Right lung (tissue), 5 donors: ENCODE data around the gene MSMP. TPM values are rescaled to one million over a fixed set of nuclear protein-coding genes. Genes with fewer than 3 reads are reported as not detected.

Source experiments
- polyA plus RNA-seq, 5 donors: library from polyadenylated mRNA; unstranded; fragments of 120-200 nt; gene quantifications; one replicate each; pipeline versions ENCODE4 v1.2.1 to v1.2.3, GENCODE V29; 2013; ENCODE audit warnings: inconsistent platforms in 1 of 5, low replicate concordance in 1 of 5; ENCODE audit not compliant: insufficient read length in 5 of 5, insufficient read depth in 1 of 5

Gene MSMP
- polyA plus RNA-seq, 5 donors: 0.53 to 1.4 (median 0.55) TPM; not detected in 2

Other genes starting within 250 kb of the MSMP start
- gene TESK1, start 149.0 kb downstream of the MSMP start, polyA plus RNA-seq: 10 to 100 TPM; 26.0 to 48.7 (median 41.7) TPM
- 1 to 10 TPM; 2.5 to 3.9 (median 3.4) TPM for gene CD72, start 135.9 kb downstream of the MSMP start, polyA plus RNA-seq
- under 1 TPM; 0.40 to 0.60 (median 0.50) TPM for gene SIT1, start 103.3 kb downstream of the MSMP start, polyA plus RNA-seq
- 1 to 10 TPM in 1 of 5 donors, not detected in 4; 4.1 TPM for gene RMRP, start 96.3 kb downstream of the MSMP start, polyA plus RNA-seq
- gene CCDC107, start 96.0 kb downstream of the MSMP start, polyA plus RNA-seq: 10 to 100 TPM in 2 of 5 donors, 1 to 10 TPM in 3; 9.3 to 22.5 (median 9.8) TPM
- 10 to 100 TPM in 3 of 5 donors, 1 to 10 TPM in 2; 6.6 to 19.7 (median 10.9) TPM for gene ARHGEF39, start 89.1 kb downstream of the MSMP start, polyA plus RNA-seq
- 1 to 10 TPM in 3 of 5 donors, under 1 TPM in 2; 0.51 to 1.3 (median 1.1) TPM for gene CA9, start 80.3 kb downstream of the MSMP start, polyA plus RNA-seq
- 100 to 1,000 TPM; 149 to 645 (median 181) TPM for gene TPM2, start 64.4 kb downstream of the MSMP start, polyA plus RNA-seq
- 100 to 1,000 TPM; 116 to 198 (median 132) TPM for gene TLN1, start 22.1 kb downstream of the MSMP start, polyA plus RNA-seq
- 10 to 100 TPM; 35.4 to 41.6 (median 37.4) TPM for gene CREB3, start 21.6 kb downstream of the MSMP start, polyA plus RNA-seq
- gene GBA2, start 5.0 kb downstream of the MSMP start, polyA plus RNA-seq: 100 to 1,000 TPM in 1 of 5 donors, 10 to 100 TPM in 4; 85.0 to 106 (median 95.5) TPM
- 10 to 100 TPM; 23.9 to 29.3 (median 25.3) TPM for gene RGP1, start 5.0 kb downstream of the MSMP start, polyA plus RNA-seq
- 10 to 100 TPM; 40.4 to 54.2 (median 47.0) TPM for gene NPR2, start 37.3 kb upstream of the MSMP start, polyA plus RNA-seq
- gene SPAG8, start 58.0 kb upstream of the MSMP start, polyA plus RNA-seq: 10 to 100 TPM in 4 of 5 donors, 1 to 10 TPM in 1; 8.7 to 12.5 (median 10.7) TPM
- 10 to 100 TPM; 29.1 to 42.3 (median 33.5) TPM for gene HINT2, start 60.8 kb upstream of the MSMP start, polyA plus RNA-seq
- gene FAM221B, start 74.5 kb upstream of the MSMP start, polyA plus RNA-seq: 1 to 10 TPM in 1 of 5 donors, under 1 TPM in 4; 0.48 to 1.0 (median 0.54) TPM
- 10 to 100 TPM; 21.3 to 31.5 (median 27.1) TPM for gene TMEM8B, start 75.0 kb upstream of the MSMP start, polyA plus RNA-seq
- gene OR13J1, start 116.1 kb upstream of the MSMP start, polyA plus RNA-seq: under 1 TPM in 2 of 5 donors, not detected in 3; 0.13 to 0.27 TPM
- gene HRCT1, start 151.9 kb upstream of the MSMP start, polyA plus RNA-seq: under 1 TPM; 0.58 to 0.87 (median 0.71) TPM
- 1 to 10 TPM; 2.6 to 4.2 (median 3.5) TPM for gene SPAAR, start 155.2 kb upstream of the MSMP start, polyA plus RNA-seq
- not detected for gene OR2S2, start 203.9 kb upstream of the MSMP start, polyA plus RNA-seq